HG02763 (cell line): ENCODE results near the gene GNG2.

Experiments
- ATAC-seq: cut with Tn5 transposase; IDR thresholded peaks from one replicate; pipeline ENCODE4 v1.9.1; 2021; ENCODE audit warnings: mild to moderate bottlenecking, moderate library complexity; ENCODE audit not compliant: unreplicated experiment

GNG2 gene

GRCh38 chr14:51852541-51852940 lies 7.9 kb upstream of the GNG2 start:
- no peak for ATAC-seq

DNA sequence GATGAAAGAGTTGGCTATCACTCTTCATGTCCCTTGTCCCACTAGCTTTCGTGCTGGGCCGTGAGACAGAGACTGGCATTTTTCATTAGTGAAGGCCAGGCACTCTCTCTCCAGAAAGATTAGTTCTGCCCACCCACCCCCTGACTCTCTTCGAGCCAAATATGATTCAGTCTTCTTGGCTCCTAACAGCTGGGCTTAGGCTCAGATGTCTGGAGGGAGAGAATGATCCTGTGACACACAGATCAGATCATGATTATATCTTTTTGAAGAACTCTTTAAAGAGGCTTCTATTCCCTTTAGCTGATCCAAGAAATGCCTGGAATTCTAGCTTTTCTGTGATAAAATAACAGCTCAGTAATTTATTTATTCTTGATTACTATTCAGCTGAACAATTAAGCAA lies 5.2 kb upstream of the GNG2 start:
- ATAC-seq: no peak

DNA sequence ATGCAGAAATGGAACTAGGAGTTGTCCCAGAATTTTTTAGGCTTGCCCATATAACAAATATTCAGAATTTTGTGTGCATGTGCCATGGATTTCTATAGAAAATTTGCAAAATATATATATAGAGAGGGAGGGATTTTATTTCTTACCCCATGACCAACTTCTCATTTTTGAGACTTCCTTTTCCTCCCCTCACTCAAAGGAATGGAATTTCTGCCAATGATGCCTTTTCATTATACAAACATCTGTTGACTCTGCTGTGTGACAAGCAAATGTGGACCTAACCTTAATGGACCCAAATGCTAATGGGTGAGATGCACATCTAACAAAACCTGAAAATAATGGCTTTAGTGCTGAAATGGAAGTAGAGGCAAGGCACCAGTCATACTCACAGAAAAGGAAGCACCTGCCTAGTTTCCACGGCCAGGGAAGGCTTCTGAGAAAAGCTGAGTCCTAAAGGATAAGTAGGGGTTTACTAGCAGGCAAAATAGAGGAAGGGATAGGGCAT lies 3.6 kb upstream of the GNG2 start:
- no peak for ATAC-seq

GRCh38 chr14:51859131-51859530 lies 1.3 kb upstream of the GNG2 start:
- ATAC-seq: no peak

- ATAC-seq: no peak
Observed at GRCh38 chr14:51860825-51861499, 550 bp downstream of the GNG2 start.

- no peak for ATAC-seq
Observed at GRCh38 chr14:51862176-51862796, 1.9 kb downstream of the GNG2 start.

- ATAC-seq: no peak
Observed at GRCh38 chr14:51862860-51863259, 2.4 kb downstream of the GNG2 start.

- no peak for ATAC-seq
Observed at GRCh38 chr14:51865953-51866747, 5.7 kb downstream of the GNG2 start.

DNA sequence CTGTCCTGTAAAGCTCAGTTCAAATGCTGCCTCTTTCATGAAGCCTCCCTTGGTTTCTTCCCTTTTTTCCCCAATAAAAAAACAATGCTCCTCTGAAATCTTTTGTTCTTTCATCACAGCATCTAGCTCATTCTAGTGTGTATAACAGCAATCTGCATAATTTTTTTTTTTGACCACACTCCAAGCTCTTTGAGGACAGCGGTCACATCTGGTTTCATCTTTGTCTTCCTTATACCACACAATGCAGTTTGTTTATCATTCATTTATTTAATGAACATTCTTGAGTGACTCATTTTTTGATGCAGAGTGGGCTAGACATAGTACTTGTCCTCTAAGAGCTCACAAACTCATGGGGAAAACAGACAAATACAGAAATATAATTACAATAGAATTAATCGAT lies 7.3 kb downstream of the GNG2 start:
- ATAC-seq: no peak

GRCh38 chr14:51868405-51868804 lies 8.0 kb downstream of the GNG2 start:
- ATAC-seq: no peak

GRCh38 chr14:51869411-51870100 lies 9.1 kb downstream of the GNG2 start:
- no peak for ATAC-seq

DNA sequence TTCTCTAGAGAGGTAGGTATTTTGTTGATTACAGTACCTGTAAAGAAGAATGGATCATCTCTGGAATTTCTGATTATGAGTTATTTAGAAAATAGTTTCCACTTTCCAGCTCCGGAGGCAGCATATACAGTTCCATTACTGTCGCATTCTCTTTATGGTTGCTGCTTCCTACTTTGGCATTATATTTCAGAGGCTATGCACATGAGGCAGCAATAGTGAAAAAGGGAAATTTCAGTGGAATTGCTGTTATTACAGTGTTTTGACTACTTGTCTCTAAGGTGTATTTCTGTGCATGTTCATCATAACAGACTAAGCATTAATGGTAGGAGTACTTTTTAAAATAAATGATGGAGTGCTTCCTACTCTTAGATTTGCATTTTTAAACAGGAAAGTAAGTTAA lies 10.2 kb downstream of the GNG2 start:
- ATAC-seq: no peak

GRCh38 chr14:51871846-51872245 lies 11.4 kb downstream of the GNG2 start:
- ATAC-seq: no peak

DNA sequence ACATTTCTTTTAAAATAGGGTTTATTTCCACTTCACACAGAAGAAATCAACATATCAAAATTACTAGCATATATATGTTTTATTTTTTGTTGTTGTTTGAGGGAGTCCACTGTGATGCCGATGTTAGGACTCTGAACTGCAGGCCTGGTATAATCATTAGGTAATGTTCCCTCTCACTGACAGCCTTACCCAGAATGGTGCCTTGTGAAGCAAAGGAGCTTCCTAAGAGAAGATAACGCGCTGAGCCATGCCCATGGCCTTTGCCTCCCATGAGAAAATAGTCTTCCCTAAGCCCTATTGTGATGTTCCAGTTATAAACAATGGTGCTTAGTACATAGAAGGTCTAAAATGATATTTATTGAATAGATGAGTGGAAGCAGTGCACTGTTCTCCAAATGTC lies 12.0 kb downstream of the GNG2 start:
- ATAC-seq: no peak

DNA sequence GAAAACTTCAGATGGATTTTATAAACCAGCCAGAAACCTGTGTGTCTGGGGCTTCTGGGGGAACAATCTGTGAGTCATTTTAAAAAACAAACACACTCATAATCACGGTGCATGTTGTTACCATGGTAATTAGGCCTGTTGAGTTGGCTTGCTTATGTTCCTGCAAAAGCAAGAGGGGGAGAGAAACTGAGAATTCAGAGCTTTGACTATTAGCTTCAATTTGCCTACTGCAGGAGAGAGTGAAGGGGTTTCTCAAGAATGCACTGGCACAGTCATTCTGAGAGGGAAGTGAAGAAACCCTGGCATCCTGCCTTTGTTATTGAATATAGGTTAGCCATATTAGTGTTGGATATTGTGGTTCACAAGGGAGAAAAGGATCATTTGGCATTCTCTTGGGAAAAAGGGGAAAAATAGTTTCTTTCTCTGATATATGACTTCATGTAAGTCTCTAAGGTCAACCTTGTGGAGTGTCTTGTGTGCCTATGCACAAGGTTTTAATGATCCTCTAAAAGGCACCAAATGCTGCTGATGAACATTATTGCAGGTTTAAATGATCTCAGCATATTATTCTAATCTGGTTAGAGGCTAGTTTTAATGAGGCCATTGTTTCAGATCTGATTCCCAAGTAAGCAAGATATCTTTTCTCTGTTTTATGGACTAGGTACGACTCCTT lies 12.9 kb downstream of the GNG2 start:
- peak; percentile 87 for ATAC-seq

GRCh38 chr14:51877810-51878209 lies 17.4 kb downstream of the GNG2 start:
- ATAC-seq: no peak

- ATAC-seq: no peak
Observed at GRCh38 chr14:51879170-51879569, 18.8 kb downstream of the GNG2 start.

GRCh38 chr14:51880835-51881580 lies 20.6 kb downstream of the GNG2 start:
- peak; percentile 44 for ATAC-seq

- no peak for ATAC-seq
Observed at GRCh38 chr14:51881636-51882035, 21.2 kb downstream of the GNG2 start.

GRCh38 chr14:51883232-51883631 lies 22.8 kb downstream of the GNG2 start:
- ATAC-seq: no peak
